CD1c-positive myeloid dendritic cell (primary cell): Measurements from ENCODE around the gene MCAM.

ENCODE experiments used
- DNase-seq: peaks from one replicate; pipeline ENCODE4 v3.0.0-alpha.2; 2016; ENCODE audit errors: extremely low spot score

The MCAM gene, protein sequence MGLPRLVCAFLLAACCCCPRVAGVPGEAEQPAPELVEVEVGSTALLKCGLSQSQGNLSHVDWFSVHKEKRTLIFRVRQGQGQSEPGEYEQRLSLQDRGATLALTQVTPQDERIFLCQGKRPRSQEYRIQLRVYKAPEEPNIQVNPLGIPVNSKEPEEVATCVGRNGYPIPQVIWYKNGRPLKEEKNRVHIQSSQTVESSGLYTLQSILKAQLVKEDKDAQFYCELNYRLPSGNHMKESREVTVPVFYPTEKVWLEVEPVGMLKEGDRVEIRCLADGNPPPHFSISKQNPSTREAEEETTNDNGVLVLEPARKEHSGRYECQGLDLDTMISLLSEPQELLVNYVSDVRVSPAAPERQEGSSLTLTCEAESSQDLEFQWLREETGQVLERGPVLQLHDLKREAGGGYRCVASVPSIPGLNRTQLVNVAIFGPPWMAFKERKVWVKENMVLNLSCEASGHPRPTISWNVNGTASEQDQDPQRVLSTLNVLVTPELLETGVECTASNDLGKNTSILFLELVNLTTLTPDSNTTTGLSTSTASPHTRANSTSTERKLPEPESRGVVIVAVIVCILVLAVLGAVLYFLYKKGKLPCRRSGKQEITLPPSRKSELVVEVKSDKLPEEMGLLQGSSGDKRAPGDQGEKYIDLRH

DNA sequence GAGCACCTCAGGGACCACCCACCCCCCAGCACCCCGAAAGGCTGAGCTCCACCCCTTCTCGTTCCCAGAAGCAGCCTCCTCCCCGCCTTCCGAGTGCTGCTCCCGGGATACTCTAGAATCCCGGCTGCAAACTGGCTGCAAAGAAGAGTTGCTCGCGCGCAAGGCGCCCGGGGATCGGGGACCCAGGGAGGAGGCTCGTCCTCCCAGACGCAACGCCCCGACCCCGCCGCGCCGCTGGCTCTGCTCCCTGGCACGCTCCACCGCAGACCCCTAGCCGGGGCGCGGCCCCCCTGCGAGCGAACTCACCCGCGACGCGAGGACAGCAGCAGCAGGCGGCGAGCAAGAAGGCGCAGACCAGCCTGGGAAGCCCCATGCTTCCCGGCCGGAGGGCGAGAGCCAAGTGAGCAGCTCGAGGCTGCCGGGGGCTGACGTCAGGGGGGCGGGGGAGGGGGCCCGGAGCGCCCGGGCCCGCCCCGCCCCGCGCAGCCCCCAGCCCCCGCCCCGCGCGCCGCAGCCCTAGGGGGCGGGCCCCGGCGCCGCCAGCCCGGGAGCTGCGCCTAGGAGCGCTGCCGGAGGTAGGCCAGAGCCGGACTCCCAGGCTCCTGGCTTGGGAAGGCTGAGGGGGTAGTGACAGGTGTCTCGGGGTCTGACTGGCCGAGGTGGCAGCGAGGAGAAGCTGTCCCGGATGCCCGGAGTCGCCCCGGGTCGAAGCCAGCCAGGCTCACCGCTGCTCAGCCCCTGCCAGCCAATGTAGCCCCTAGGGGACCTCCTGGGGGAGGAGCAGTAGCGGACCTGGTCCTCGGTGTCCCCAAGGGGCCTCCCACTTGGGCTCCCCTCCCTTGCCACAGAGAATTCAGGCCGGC lies at the start of gene MCAM:
MCAM (minus strand) TSS at position 402 of the 863 bp plus-strand sequence; CDS start at position 373, 29 bp downstream.
- no peak for DNase-seq

DNA sequence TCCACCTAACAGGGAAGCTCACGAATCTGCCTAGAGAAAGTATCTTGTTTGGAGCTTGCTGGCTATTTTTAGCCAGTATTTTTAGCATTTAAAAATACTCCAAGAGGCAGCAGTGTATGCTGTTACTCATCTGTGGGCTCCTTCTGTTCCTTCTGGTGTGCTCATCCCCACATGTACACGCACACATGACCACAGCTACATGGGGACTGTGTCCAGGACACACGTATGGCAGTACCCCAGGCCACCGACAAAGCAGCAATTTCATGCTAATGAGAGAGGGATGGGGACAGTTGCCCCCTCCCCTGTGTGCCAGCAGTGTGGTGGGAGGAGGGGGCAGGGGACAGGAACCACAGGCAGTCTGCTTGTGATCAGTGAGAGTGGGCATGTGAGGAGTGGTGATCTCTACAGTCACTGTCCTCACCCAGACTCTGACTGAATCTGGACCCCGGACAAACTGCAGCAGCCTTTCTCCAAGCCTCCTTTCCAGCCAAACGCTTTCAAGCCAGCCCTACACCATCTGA lies 48.2 kb upstream of the MCAM start:
- DNase-seq, result no peak

DNA sequence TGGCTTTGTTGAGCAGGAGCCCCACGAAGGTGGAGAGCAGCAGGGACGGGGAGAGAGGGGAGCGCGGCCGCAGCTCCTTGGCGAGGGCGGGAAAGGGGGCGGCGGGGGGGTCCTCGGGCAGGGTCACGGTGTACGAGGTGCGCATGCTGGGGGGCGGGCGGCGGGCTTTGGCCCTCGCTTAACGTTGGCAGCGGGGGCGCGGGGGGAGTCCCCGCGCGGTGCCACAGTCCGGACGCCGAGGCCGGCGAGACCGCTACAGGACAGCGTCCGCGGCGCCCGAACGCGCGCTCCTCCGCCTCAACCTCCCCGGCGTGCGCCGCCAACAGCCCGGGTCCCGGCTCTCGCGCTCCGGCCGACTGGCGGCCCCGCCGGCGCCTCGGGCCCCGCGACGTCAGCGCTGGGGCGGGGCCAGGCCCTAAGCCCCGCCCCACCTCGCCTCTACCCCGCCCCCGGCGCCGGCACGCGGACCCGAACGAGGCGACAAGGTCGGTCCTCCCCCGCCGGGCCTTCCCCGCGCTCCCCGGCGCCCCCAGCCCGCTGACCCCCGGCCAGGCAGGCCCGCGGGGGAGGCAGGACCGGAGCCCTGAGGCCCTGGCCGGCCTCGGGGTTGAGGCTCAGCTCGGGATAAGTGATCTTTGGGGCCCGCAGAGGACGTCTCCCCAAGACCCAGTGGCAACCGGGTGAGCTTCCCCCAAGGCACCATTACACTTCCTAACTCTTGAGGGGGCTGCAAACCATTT lies 47.1 kb upstream of the MCAM start:
- DNase-seq, result peak; percentile 75

DNA sequence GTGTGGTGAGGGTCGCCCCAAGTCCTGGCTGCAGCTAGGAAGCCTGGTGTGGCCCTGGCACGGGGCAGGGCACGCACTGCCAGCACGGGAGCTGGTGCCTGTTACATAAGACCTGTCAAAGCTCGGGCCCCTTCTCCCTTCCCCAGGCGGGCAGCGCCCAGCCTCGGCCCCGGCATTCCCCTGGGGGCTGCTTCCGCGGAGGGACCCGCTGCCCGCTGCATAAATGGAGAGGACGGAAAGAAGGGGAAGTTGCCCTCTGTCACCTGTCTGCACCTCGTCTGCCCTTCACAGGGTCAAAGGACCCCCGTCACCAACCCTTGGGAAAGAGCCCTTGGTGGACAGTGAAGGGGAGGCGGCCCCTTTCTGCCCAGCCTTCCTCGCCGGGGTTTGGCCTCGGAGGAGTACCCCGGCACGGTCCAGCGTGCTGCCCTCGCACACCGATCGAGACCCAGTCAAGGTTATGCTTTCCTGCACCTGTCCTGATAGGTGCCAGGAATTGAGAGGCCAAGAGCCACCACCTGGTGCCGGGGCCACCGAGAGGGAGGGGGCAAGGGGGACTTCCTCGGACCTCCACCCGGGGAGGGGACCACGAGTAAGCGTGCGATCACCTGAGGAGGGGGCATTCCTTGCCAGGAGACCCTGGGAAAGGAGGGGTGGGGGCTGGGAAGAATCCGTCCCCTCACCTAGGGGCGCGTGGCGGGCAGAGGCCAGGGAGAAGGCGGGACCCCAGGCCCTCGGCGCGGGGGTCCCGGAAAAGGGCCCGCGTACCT lies 46.3 kb upstream of the MCAM start:
- no peak for DNase-seq

DNA sequence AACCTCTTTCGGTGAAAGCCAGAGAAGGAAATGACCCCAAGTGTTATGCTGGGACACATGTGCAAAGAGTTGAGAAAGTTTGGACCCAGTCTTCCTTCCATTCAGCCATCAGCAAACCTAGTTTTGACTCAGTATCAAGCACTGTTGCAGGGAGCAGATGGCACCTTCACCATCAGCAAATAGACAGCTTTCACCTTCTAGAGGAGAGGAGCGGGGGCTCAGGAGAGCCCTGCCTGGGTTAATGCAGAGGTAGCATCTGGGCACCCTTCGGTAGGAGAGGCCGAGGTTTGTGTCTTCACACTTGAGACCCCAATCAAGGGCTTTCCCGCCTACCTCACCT lies 45.8 kb upstream of the MCAM start:
- no peak for DNase-seq

DNA sequence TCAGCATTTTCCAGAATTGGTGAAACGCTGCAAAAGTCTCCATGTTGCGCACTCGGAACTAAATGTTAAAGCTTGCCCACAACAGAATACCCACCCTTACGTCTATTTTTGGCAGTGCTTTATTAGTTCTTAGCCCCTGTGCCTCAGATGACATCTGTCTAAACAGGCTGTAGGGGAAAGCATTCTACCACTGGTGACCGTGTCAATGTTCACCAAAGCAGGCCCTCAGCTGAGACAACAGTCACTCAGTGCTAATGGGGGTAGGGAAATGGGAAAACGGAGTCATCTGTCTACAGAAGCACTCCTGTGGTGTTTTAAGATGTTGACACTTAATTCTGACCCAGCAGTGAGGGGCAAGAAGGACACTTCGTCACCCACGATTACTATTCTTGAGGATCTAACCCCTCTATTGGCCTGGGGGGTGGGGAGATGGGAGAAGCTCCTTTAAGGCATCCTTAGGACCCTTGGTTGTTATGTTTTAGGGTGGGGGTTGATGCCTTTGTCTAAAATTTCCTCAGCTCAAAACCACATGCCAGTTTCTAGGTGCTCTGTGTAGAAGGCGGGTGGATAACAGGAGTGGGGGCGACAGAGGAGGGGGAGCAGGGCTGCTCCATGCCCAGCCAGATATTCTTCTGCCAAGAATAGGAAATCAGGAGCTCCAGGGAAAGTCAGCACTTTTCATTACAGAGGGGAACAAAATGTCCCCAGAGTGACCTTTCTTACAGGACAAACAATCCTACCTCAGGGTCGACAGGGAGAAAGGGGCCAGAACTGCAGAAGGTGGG lies 45.2 kb upstream of the MCAM start:
- DNase-seq, result no peak

DNA sequence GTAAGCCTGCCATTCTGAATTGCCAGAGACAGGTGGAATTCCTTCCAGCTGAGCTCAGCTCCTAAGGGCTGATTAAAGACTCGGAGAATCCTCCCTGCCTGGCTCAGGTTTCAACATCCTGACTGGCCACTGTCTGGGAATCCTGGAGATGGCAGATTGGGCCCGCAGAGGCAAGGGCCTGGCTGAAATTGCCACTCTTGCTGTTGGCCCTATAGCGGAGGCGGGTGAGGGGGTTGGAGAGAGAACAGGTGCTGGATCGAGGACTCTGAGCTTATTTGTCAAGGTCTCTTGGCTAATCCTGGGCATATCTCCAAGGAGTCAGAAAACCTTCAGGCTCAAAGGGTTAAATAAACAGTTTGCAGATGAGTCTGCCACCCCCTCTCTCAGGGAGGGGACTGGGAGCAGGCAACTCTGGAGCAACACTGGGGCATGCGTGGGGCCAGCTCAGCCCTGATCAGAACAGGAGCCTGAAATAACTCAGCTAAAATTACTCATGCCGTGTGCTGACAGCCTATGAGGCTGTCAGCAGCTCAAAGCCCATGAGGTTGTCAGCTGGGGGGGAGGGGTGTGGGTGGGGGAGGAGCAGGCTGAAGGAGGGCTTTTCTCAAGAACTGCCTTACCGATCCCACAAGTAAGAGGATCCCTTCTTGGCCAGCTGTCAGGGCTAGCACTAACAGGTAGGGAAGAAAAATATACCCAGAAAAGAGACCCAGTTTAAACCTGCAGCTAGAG lies 44.3 kb upstream of the MCAM start:
- peak; percentile 65 for DNase-seq

DNA sequence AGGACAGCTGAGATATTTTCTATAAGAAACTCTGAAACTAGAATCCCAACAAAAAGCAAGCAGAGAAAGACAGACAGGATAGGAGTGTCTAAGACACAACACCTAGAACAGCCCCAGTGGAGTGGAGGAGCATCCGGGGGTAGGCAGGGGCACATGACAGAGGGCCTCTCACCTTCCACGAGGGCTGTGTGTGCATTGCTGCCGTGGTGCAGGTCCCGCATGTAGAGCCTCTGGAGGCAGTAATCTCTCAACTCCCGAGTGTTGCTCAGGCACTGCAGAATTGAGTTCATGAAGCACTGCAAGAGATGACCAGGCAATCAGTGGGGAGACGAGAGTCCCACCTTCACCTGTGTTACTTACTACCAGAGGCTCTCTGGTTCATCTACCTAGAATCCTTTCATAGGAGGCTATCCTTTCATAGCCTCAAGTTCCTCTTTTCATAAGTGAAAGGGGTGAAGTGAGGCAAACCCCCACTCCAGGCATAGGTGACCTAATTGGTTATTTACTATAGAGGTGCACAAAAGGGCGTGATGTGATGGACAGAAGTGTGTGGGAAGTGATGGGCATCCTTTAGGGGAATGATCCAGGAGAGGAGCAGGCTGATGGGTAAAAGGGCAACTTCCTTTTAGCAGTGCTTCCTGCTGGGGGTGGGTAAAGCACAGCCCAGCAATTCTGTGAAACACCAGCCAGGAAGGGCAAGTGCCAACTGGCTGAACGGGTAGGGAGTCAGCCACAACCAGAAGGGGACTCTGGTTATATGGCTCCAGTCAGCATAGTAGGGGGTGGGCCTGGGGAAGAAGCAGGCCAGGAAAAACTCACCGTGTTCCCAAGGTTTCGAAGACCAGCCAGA lies 42.7 kb upstream of the MCAM start:
- DNase-seq, result peak; percentile 61

DNA sequence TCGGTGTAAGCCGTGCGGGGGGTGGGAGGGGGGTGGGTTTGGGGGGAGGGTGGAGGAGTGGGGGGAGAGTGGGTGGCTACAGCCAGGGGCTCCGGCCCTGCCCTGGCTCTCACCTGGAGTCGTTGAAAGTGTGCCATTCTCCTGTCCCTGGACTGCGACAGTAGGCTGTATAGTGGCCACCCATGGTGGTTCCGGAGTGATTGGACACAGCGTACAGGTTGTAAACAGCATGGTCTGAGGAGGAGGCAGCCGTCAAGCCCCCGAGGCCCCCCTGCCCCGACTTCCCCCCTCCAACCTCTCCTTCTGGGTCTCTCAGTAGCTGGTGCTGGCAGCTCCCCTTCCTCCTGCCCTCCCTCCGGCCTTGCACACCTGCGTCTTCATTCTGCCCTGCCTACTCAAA lies 40.1 kb upstream of the MCAM start:
- DNase-seq, result no peak

DNA sequence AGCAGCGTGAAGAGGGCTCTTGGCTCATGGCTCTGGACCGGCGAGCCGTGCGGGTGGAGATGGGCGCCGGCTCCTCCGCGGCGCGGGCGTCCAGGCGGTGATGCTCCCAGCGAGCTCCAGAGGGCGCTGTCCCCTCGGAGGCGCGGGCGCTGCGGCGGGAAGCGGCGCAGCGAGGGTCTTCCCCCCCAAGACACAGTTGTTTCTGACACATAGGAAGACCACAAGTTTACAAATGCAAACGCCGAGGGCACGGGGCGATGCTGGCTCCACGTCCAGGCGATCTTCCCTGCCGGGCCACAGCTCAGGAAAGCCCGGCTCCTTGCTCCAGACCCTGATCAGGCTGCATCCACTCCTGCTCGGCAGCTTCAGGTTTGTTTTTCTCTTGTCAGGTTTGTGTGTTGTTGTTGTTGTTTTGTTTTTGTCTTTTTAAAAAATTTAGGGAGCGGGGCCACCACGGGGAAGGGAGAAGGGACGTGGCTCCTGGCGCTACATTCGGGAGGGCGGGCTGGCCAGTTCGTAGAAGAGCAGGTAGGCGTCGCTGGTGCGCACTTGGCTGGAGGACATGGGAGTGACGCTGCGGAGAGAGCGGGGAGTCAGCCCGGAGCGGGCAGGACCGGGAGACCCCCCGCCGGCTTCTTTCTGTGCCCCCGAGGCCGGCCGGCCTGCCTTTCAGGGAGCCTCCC lies 39.6 kb upstream of the MCAM start:
- DNase-seq, result peak; percentile 79

DNA sequence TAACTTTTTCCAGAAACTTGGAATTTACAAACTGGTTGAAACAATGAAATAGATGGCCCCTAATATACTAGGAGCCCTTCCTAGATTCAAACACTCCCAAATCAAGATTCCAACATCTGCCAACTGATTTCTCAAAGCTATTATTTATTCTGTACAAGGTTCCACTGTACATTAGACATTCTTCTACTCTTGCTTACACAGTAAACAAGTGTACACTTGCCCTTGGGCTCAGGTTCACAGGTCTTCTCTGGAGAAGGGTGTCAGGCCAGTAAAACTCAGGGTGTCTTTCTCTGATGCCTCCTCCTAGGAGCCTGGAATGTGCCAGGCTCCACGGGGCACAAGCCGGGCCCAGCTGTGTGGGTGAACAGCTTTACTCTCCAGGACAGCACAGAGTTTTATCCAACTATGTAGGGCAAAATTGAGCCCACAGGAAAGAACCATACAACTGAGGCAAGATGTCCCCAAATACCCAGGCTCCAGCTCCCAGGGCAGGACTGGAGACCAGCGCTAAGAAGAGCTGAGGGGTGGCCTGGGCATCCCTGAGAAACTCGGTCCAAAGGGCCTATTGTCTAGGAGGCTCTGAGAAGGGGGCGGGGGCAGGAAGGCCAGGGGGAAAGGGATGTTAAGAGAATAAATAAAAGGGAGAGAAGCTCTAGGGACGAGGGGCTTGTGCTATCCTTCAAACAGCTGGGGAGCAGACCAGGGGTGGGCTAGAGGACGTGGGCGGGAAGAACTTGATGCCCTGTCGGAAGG lies 38.3 kb upstream of the MCAM start:
- no peak for DNase-seq

DNA sequence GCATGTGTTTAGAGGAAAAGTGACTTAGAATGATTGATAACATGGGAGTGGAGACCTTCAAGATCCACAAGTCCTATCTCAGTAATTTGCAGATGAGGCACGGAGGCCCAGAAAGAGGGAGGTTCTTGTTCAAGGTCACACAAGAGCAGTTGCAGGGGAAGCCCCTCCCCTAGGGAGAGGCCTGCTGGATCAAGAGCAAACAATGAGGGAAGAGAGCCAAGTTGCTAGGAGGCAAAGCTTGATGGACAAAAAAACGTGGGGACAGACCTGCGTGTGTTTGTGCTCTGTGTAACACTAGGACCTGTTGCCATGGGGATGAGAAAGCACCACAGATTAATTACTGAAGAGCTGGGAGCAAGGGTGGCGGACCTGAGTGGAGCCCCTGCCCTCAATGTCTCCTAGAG lies 35.9 kb upstream of the MCAM start:
- DNase-seq, result no peak

DNA sequence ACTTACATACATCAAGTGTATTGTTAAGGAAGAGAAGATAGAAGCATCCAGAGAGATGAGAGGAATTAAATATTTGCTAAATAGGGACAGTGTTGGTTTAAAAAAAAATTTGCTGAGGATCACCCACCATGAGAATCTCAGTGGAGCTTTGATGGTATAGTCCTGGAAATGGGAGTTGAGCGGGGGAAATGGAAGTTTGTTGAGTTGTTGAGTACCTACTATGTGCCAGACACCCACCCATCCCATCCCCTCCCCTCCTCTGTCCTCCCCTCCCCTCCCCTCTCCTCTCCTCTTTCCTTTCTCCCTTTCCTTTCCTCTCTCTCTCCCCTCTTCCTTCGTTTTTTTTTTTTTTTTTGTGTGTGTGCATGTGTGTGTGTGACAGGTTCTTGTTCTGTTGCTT lies 34.3 kb upstream of the MCAM start:
- DNase-seq, result no peak

DNA sequence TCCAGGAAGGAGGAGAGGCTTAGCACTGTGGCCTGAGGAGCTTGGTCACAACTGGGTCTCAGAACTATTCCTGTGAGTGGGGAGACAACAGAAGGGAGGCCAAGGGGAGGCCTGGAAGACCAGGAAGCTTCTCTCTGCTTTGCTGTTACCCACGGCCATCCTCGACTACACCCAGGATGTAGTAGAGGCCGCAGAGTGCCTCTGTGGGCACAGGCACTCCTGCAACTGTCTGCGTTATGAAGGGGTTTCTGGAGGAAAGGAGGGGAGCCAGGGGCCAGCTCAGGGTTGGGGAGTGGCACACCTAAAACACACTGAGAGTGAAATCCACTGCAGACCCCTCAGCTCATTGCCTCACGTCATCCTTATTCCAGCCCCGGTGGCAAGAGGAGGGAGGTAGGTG lies 33.4 kb upstream of the MCAM start:
- no peak for DNase-seq

DNA sequence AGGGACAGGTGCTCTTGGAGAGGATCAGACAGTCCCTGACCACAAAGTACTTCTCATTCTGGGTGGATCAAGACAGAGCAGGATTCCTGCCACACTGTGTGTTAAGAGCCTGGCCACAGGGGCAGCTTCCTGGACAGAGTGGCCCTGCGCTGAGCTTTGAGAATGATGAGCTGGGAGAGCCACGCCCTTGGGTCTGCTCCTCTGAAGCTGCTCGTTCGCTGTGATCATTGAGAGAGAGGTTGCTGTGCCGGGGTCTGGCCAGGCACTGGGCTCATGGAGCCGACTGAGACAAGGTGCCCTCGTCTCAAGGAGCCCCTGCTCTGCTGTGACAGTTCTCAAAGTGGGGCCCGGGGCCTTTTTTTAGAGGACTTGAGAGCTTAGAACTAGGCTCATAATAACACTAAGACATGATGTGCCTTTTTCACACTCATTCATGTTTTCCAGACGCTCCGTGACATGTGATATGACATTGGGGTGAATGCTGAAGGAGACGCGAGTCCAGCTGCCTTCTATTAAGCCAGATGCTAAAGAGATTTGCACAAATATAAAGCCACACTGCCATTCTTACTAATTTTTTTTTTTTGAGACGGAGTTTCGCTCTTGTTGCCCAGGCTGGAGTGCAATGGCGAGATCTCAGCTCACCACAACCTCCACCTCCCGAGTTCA lies 31.1 kb upstream of the MCAM start:
- no peak for DNase-seq

DNA sequence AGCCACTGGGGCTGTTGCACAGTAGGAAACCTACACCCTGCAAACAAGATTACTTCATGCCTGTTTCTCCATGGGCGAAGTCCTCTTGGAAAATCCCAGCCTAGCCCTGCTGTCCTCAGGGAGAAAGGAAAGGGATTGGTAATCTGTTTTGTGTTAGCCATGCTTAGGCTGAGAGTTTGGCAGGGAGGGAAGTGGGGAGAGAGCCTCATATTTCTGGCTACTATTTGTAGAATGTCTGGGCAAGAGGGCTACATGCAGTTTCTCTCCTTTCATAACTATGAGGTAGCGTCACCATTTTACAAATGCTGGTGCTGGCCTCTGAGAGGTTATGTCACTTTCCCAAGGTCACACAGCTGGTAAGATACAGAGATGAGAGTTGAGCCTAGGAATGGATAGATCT lies 30.3 kb upstream of the MCAM start:
- no peak for DNase-seq

DNA sequence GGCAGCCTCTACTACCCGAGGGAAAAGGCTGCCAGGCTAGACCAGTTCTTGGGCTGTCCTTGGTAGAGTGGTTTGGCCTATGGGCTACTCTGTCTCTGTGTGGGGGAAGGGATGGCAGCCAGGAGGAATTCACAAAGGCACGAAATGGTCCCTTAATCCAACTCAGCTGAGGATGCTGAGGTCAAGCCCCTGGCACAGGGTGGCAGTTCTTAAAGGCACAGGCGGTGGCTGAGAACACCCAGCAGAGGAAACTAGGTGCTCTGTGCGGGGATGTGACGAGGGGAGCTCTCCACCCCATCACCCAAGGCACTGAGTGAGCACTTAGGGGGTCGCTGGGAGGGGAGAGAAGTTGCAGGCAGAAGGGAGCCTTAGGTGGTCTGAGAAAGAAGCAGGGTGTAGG lies 29.7 kb upstream of the MCAM start, which contains the start of gene MFRP:
MFRP (minus strand) TSS at position 101 of the 400 bp plus-strand sequence. CDS start 192 bp downstream, outside the sequence.
- DNase-seq, result no peak
